Measurements from ENCODE around the gene ELK3. TPM values are rescaled to one million over a fixed set of nuclear protein-coding genes. Genes with fewer than 3 reads are reported as not detected.

Gene ELK3
- total RNA-seq, 1 donor from 2014 or later = 60.8 TPM

- POLR2A ChIA-PET = interaction anchor here (0.7 kb wide), 1 partner anchor 427 kb away, joined by 6 read pairs; no protein-coding TSS in a partner anchor
- CTCF ChIA-PET = no interaction called here
- H3K27ac Mint-ChIP-seq = no peak overlapping the region
These were observed 50.7 kb downstream of the ELK3 start for GRCh38 chr12:96244826-96245225.

GRCh38 chr12:96246926-96247505 lies 52.8 kb downstream of the ELK3 start:
- H3K27me3 Mint-ChIP-seq = no peaks in the 10 kb centered on the region
- no peak for ATAC-seq (ENCODE audit: low read depth)
- ChIA-PET POLR2A (no interaction called here), CTCF (no interaction called here)
- no peak for TF ChIP-seq CTCF (IDR thresholded peaks at IDR 0.05)
- intact Hi-C loops (cut with micrococcal nuclease) = no loop called here
- DNase-seq = no peak
- no peak overlapping the region for H3K4me3 Mint-ChIP-seq
- H3K9me3 Mint-ChIP-seq = no peaks in the 10 kb centered on the region
- H3K36me3 Mint-ChIP-seq (ENCODE audit: low read depth) = peaks cover 83% of the 10 kb centered on the region
- peaks cover 26% of the 10 kb centered on the region for H3K4me1 Mint-ChIP-seq
- peak overlapping the region; percentile 50 for H3K27ac Mint-ChIP-seq

More at GRCh38 chr12:96244826-96245225, 50.7 kb downstream of the ELK3 start:
- peaks cover 70% of the 10 kb centered on the region for H3K36me3 Mint-ChIP-seq (ENCODE audit: low read depth)
- peaks cover 15% of the 10 kb centered on the region for H3K4me1 Mint-ChIP-seq
- DNase-seq = no peak
- ATAC-seq (ENCODE audit: low read depth) = no peak
- no peaks in the 10 kb centered on the region for H3K27me3 Mint-ChIP-seq
- TF ChIP-seq CTCF (IDR thresholded peaks at IDR 0.05) = no peak
- no peak overlapping the region for H3K4me3 Mint-ChIP-seq
- no peaks in the 10 kb centered on the region for H3K9me3 Mint-ChIP-seq
- intact Hi-C loops (cut with micrococcal nuclease) = no loop called here

GRCh38 chr12:96247563-96247962 lies 53.4 kb downstream of the ELK3 start:
- TF ChIP-seq CTCF (IDR thresholded peaks at IDR 0.05) = no peak
- intact Hi-C loops (cut with micrococcal nuclease) = no loop called here
- POLR2A ChIA-PET = no interaction called here
- Mint-ChIP-seq H3K4me3 (no peak overlapping the region), H3K4me1 (peaks cover 25% of the 10 kb centered on the region), H3K36me3 (ENCODE audit: low read depth) (peaks cover 87% of the 10 kb centered on the region), H3K27me3 (no peaks in the 10 kb centered on the region), H3K27ac (peak overlapping the region; percentile 50), H3K9me3 (no peaks in the 10 kb centered on the region)
- ATAC-seq (ENCODE audit: low read depth) = no peak
- CTCF ChIA-PET = no interaction called here
- no peak for DNase-seq

DNA sequence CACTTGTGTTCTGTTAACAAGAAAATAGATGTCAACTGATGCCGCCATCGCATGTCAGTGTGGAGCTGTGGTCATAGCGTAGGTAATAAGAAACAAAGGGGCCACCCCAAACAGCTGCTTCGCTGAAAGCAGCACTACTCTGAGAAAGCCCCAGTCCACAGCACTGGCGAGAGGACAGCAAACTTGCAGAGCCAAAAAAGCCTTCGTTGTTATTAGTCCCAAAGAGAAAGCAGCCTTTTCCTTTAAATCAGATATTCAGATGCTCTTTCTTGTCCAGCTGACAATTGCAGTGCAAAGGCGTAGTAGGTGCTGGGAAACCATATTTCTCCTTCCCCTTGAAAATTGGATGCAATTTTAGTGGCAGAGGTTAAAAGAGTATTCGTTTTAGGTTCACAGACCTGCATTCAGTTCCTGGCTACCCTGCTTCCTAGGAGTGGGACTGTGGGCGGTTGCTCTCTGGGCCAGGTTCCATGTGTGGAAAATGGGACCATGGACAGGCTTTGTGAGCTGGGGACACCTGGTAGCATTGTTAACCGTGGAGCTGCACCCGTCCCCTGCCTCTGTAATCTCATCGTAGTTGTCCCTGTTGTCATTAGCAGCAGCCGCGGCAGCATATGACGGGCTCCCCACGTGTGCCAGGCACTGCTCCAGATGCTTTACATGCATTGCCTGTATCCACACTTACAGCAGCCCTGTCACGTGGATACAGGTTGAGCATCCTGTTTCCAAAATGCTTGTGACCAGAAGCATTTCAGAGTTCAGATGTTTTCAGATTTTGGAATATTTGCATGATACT lies 54.2 kb downstream of the ELK3 start:
- Mint-ChIP-seq H3K9me3 (no peaks in the 10 kb centered on the region), H3K27me3 (no peaks in the 10 kb centered on the region), H3K4me3 (no peak overlapping the region), H3K4me1 (peaks cover 19% of the 10 kb centered on the region), H3K27ac (no peak overlapping the region), H3K36me3 (ENCODE audit: low read depth) (peaks cover 85% of the 10 kb centered on the region)
- ChIA-PET POLR2A (no interaction called here), CTCF (no interaction called here)
- DNase-seq (no peak), ATAC-seq (ENCODE audit: low read depth) (no peak)
- TF ChIP-seq CTCF (IDR thresholded peaks at IDR 0.05) = no peak
- intact Hi-C loops (cut with micrococcal nuclease) = no loop called here

Measured in activated B cell treated with CpG ODN at 0.5 μM for 24 hours (primary cell).